Chondrocyte (in vitro differentiated cells): ENCODE measurements around the gene IL1RAPL1. TPM values are rescaled to one million over a fixed set of nuclear protein-coding genes. Genes with fewer than 3 reads are reported as not detected.

ENCODE experiments used
- DNase-seq: peaks from one replicate; pipeline ENCODE4 v3.0.0; 2021; ENCODE audit warnings: mixed read lengths, low spot score
- H3K27ac Mint-ChIP-seq: one replicate; pipeline ENCODE4 v1.8.0; 2021; ENCODE audit warnings: mild to moderate bottlenecking, moderate library complexity, mixed read lengths; ENCODE audit not compliant: unreplicated experiment
- H3K27me3 Mint-ChIP-seq: 2 replicates; pipeline ENCODE4 v1.8.0; 2021; ENCODE audit warnings: low read depth, mixed read lengths
- H3K36me3 Mint-ChIP-seq: 2 replicates; pipeline ENCODE4 v1.8.0; 2021; ENCODE audit warnings: low read depth, mixed read lengths
- H3K4me1 Mint-ChIP-seq: 2 replicates; pipeline ENCODE4 v1.8.0; 2021; ENCODE audit warnings: low read depth, mild to moderate bottlenecking, mixed read lengths
- H3K4me3 Mint-ChIP-seq: one replicate; pipeline ENCODE4 v1.8.0; 2021; ENCODE audit warnings: mild to moderate bottlenecking, moderate library complexity, mixed read lengths; ENCODE audit not compliant: unreplicated experiment
- H3K9me3 Mint-ChIP-seq: 2 replicates; pipeline ENCODE4 v1.8.0; 2021; ENCODE audit warnings: low read depth, mixed read lengths
- CTCF ChIP-seq: fragments of 200-600 bp; sonication (generic); IDR thresholded peaks from 2 replicates; pipeline ENCODE4 v1.5.0; 2021; ENCODE audit warnings: antibody characterized with exemption, mild to moderate bottlenecking, moderate library complexity
- total RNA-seq: library from RNA; stranded (reverse); gene quantifications from 3 replicates; pipeline ENCODE4 v1.2.1, GENCODE V29; 2021

IL1RAPL1 gene
- total RNA-seq, 1 donor from 2014 or later, result not detected

- Mint-ChIP-seq H3K9me3 (no peaks in the 10 kb centered on the region), H3K36me3 (no peaks in the 10 kb centered on the region), H3K27ac (no peak overlapping the region), H3K4me1 (no peaks in the 10 kb centered on the region), H3K27me3 (no peaks in the 10 kb centered on the region), H3K4me3 (no peak overlapping the region)
- no peak for DNase-seq
- no peak for TF ChIP-seq CTCF
Observed at GRCh38 chrX:28998609-28999135, 411.4 kb downstream of the IL1RAPL1 start.

GRCh38 chrX:29012867-29013266 is 425.6 kb downstream of the IL1RAPL1 start:
- Mint-ChIP-seq H3K36me3 (no peaks in the 10 kb centered on the region), H3K27me3 (no peaks in the 10 kb centered on the region), H3K9me3 (peaks cover 22% of the 10 kb centered on the region), H3K4me3 (no peak overlapping the region), H3K4me1 (no peaks in the 10 kb centered on the region), H3K27ac (no peak overlapping the region)
- DNase-seq, result no peak
- no peak for TF ChIP-seq CTCF

GRCh38 chrX:29023207-29023606 is 436.0 kb downstream of the IL1RAPL1 start:
- Mint-ChIP-seq H3K36me3 (no peaks in the 10 kb centered on the region), H3K4me3 (no peak overlapping the region), H3K27ac (no peak overlapping the region), H3K9me3 (no peaks in the 10 kb centered on the region), H3K4me1 (no peaks in the 10 kb centered on the region), H3K27me3 (peaks cover 1% of the 10 kb centered on the region)
- no peak for TF ChIP-seq CTCF
- no peak for DNase-seq

- Mint-ChIP-seq H3K4me3 (no peak overlapping the region), H3K27me3 (peaks cover 1% of the 10 kb centered on the region), H3K27ac (no peak overlapping the region), H3K36me3 (no peaks in the 10 kb centered on the region), H3K9me3 (peaks cover 5% of the 10 kb centered on the region), H3K4me1 (no peaks in the 10 kb centered on the region)
- no peak for TF ChIP-seq CTCF
- no peak for DNase-seq
Observed at GRCh38 chrX:29024871-29025270, 437.6 kb downstream of the IL1RAPL1 start.

- Mint-ChIP-seq H3K36me3 (no peaks in the 10 kb centered on the region), H3K4me3 (no peak overlapping the region), H3K27me3 (no peaks in the 10 kb centered on the region), H3K9me3 (no peaks in the 10 kb centered on the region), H3K27ac (no peak overlapping the region), H3K4me1 (no peaks in the 10 kb centered on the region)
- TF ChIP-seq CTCF, result no peak
- no peak for DNase-seq
Observed at GRCh38 chrX:29039501-29039900, 452.3 kb downstream of the IL1RAPL1 start.
